Brain microvascular endothelial cell (primary cell): ENCODE measurements around the gene EML3.
"Not testable (repeated sequence)": the region's sequence is repeated elsewhere in the genome, so short reads cannot be mapped to it uniquely, and the experiment has no call there.

Source experiments
- DNase-seq: peaks from one replicate; pipeline ENCODE4 v3.0.0-alpha.2; 2020
- H3K27ac ChIP-seq: fragments of 250-450 bp; sonication (Bioruptor Pico); 2 replicates; pipeline ENCODE4 v1.5.1; 2020; ENCODE audit warnings: mild to moderate bottlenecking, moderate library complexity
- H3K27me3 ChIP-seq: fragments of 250-450 bp; sonication (Bioruptor Pico); replicated peaks from 2 replicates; pipeline ENCODE4 v1.5.1; 2020; ENCODE audit warnings: mild to moderate bottlenecking
- H3K36me3 ChIP-seq: fragments of 250-450 bp; sonication (Bioruptor Pico); replicated peaks from 2 replicates; pipeline ENCODE4 v1.5.1; 2020; ENCODE audit warnings: mild to moderate bottlenecking
- H3K4me3 ChIP-seq: 2 replicates; pipeline ENCODE4 v1.5.1; 2011; ENCODE audit warnings: low read depth, mild to moderate bottlenecking, control low read depth, low read length, moderate library complexity
- in situ Hi-C: cut with HindIII; loops from 2 replicates; pipeline ENCODE4 v1.10.0; 2017; ENCODE audit warnings: low sequenced_read_pairs, low pct_ligation_motif_present
- TF ChIP-seq, protein P1 (sequence below): IDR thresholded peaks from 2 replicates; pipeline ENCODE4 v1.5.1; 2011; ENCODE audit warnings: low read depth, mild to moderate bottlenecking, moderate library complexity, low read length, control low read depth, inconsistent platforms; ENCODE audit errors: missing control alignments

EML3 gene

GRCh38 chr11:62573592-62574362 is 38.8 kb downstream of the EML3 start, which contains the start of gene EEF1G:
Gene EEF1G, minus strand, starts transcription at chr11:62573891. Its CDS starts 49 bp downstream, at chr11:62573842.
- H3K36me3 ChIP-seq: peaks cover 47% of the 10 kb centered on the region
- peak within 1 kb of the TSS; percentile 90 for H3K27ac ChIP-seq
- H3K27me3 ChIP-seq: no peaks in the 10 kb centered on the region
- in situ Hi-C loops: loop anchor here (25.0 kb wide), 1 partner anchor 186 kb away; no protein-coding TSS in a partner anchor
- peak within 1 kb of the TSS; percentile 98 for H3K4me3 ChIP-seq
- peak; percentile 100 for DNase-seq
- TF ChIP-seq, protein P1, sequence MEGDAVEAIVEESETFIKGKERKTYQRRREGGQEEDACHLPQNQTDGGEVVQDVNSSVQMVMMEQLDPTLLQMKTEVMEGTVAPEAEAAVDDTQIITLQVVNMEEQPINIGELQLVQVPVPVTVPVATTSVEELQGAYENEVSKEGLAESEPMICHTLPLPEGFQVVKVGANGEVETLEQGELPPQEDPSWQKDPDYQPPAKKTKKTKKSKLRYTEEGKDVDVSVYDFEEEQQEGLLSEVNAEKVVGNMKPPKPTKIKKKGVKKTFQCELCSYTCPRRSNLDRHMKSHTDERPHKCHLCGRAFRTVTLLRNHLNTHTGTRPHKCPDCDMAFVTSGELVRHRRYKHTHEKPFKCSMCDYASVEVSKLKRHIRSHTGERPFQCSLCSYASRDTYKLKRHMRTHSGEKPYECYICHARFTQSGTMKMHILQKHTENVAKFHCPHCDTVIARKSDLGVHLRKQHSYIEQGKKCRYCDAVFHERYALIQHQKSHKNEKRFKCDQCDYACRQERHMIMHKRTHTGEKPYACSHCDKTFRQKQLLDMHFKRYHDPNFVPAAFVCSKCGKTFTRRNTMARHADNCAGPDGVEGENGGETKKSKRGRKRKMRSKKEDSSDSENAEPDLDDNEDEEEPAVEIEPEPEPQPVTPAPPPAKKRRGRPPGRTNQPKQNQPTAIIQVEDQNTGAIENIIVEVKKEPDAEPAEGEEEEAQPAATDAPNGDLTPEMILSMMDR: no peak

GRCh38 chr11:62573006-62573591 is 39.5 kb downstream of the EML3 start:
- Histone ChIP-seq H3K4me3 (peak overlapping the region; percentile 98), H3K27me3 (no peaks in the 10 kb centered on the region), H3K36me3 (peaks cover 45% of the 10 kb centered on the region), H3K27ac (peak overlapping the region; percentile 56)
- in situ Hi-C loops: loop anchor here (25.0 kb wide), 1 partner anchor 186 kb away; no protein-coding TSS in a partner anchor
- no peak for DNase-seq
- TF ChIP-seq, protein P1: no peak

DNA sequence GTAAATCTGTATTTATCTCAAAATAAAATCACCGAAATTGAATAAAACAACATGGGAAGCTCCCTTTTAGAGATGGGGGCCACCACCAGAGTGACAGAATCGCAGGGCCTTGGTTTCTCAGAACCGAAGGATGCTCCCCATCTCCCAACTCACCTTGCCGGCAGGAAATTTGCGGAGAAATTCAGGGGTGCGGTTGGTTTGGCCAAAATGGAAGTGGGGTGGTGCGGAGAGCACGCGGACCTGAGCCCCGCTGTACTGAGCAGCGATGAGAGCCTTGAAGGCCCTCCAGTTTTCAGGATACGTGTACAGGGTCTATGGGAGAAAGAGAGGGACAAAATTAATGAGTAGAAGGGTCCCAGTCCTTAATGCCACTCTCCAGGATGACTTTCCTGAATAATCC is 40.1 kb downstream of the EML3 start:
- Histone ChIP-seq H3K27ac (no peak overlapping the region), H3K27me3 (no peaks in the 10 kb centered on the region), H3K36me3 (peaks cover 51% of the 10 kb centered on the region), H3K4me3 (peak overlapping the region; percentile 98)
- DNase-seq: no peak
- TF ChIP-seq, protein P1: no peak
- in situ Hi-C loops: loop anchor here (25.0 kb wide), 1 partner anchor 185 kb away; no protein-coding TSS in a partner anchor

GRCh38 chr11:62571493-62571892 is 41.1 kb downstream of the EML3 start:
- in situ Hi-C loops: loop anchor here (25.0 kb wide), 1 partner anchor 184 kb away; no protein-coding TSS in a partner anchor
- H3K27me3 ChIP-seq, DNase-seq, H3K27ac ChIP-seq: not testable (repeated sequence)
- H3K4me3 ChIP-seq: peak overlapping the region; percentile 9
- H3K36me3 ChIP-seq: peaks cover 60% of the 10 kb centered on the region

- in situ Hi-C loops: loop anchor here (25.0 kb wide), 1 partner anchor 184 kb away; no protein-coding TSS in a partner anchor
- not testable (repeated sequence) for H3K4me3 ChIP-seq, DNase-seq, H3K27ac ChIP-seq, H3K27me3 ChIP-seq
- H3K36me3 ChIP-seq: peaks cover 66% of the 10 kb centered on the region
Observed at GRCh38 chr11:62570903-62571302, 41.7 kb downstream of the EML3 start.

DNA sequence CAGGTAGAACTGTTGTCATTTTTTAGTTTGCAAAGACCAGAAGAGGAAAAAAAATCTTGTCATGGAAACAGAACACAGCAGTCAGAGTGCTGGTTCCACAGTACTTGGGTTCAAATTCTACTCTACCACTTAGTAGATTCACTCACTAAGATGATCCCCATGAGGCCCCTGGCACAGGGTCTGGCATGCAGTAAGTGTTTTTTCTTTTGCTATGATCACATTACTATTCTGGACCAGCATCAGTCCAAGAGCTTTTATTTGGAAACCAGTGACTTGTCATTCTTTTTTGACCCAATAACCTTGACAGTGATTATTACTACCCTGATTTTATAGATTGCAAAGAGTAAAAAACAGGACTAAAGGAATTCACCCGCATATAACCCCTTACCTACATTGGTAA is 43.0 kb downstream of the EML3 start:
- no peaks in the 10 kb centered on the region for H3K27me3 ChIP-seq
- in situ Hi-C loops: loop anchor here (25.0 kb wide), 1 partner anchor 182 kb away; no protein-coding TSS in a partner anchor
- DNase-seq: no peak
- no peak overlapping the region for H3K4me3 ChIP-seq
- H3K36me3 ChIP-seq: peaks cover 78% of the 10 kb centered on the region
- H3K27ac ChIP-seq: no peak overlapping the region
- TF ChIP-seq, protein P1: no peak
